ENCODE results near the gene SLK. TPM values are rescaled to one million over a fixed set of nuclear protein-coding genes. Genes with fewer than 3 reads are reported as not detected.

Gene SLK
- total and polyA plus RNA-seq, 10 of the 15 experiments (the other 5 are each of a cell fraction or from before 2014, with no cell fraction given), result 2.5 to 24.2 (median 11.1) TPM

GRCh38 chr10:103917302-103918052, 49.5 kb upstream of the SLK start (continued):
- TF ChIP-seq ELK1 (IDR thresholded peaks at IDR 0.05; ENCODE audit: low read depth, low read length) (no peak), PAX8 (IDR thresholded peaks at IDR 0.05) (no peak), JUND (IDR thresholded peaks at IDR 0.05; ENCODE audit: low read depth, low read length) (no peak), ZBTB4 (CRISPR knock-in tag; IDR thresholded peaks at IDR 0.05) (no peak), MEF2B (IDR thresholded peaks at IDR 0.05; ENCODE audit: partially characterized antibody, poor library complexity, severe bottlenecking) (peak; percentile 13), REST (IDR thresholded peaks at IDR 0.05; ENCODE audit: low read depth, low read length) (no peak), RELA (IDR thresholded peaks at IDR 0.05; ENCODE audit: borderline replicate concordance, partially characterized antibody) (no peak), ATF2 (IDR thresholded peaks at IDR 0.05; ENCODE audit: low read length) (no peak), STAT3 (IDR thresholded peaks at IDR 0.05; ENCODE audit: low read depth, low read length) (no peak), SMC3 (IDR thresholded peaks at IDR 0.05; ENCODE audit: borderline replicate concordance, low read length) (no peak), RUNX3 (IDR thresholded peaks at IDR 0.05; ENCODE audit: low read length) (no peak; the same call in 1 of the 2 replicates), MTA2 (IDR thresholded peaks at IDR 0.05; ENCODE audit: low read depth) (no peak), SMAD1 (IDR thresholded peaks at IDR 0.05; ENCODE audit: low read depth, partially characterized antibody) (no peak), KAT2A (conservative IDR thresholded peaks at IDR 0.05; ENCODE audit: control insufficient read depth, low read depth, low read length) (no peak), NFYB (IDR thresholded peaks at IDR 0.05; ENCODE audit: insufficient read depth, low read depth, low read length) (no peak), RB1 (IDR thresholded peaks at IDR 0.05; ENCODE audit: borderline replicate concordance) (peak; percentile 60; the same call in 1 of the 2 replicates), LARP7 (IDR thresholded peaks at IDR 0.05) (peak; percentile 81)
- TF ChIP-seq, protein P1, sequence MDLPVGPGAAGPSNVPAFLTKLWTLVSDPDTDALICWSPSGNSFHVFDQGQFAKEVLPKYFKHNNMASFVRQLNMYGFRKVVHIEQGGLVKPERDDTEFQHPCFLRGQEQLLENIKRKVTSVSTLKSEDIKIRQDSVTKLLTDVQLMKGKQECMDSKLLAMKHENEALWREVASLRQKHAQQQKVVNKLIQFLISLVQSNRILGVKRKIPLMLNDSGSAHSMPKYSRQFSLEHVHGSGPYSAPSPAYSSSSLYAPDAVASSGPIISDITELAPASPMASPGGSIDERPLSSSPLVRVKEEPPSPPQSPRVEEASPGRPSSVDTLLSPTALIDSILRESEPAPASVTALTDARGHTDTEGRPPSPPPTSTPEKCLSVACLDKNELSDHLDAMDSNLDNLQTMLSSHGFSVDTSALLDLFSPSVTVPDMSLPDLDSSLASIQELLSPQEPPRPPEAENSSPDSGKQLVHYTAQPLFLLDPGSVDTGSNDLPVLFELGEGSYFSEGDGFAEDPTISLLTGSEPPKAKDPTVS (IDR thresholded peaks at IDR 0.05; ENCODE audit: low read depth, low read length), result no peak

All from GM12878 (cell line).